Measurements from ENCODE around the gene RNU11. TPM values are rescaled to one million over a fixed set of nuclear protein-coding genes. Genes with fewer than 3 reads are reported as not detected.

Gene RNU11
- total and polyA plus RNA-seq, 2 of the 4 experiments (the other 2 are of a cell fraction) = not detected

DNA sequence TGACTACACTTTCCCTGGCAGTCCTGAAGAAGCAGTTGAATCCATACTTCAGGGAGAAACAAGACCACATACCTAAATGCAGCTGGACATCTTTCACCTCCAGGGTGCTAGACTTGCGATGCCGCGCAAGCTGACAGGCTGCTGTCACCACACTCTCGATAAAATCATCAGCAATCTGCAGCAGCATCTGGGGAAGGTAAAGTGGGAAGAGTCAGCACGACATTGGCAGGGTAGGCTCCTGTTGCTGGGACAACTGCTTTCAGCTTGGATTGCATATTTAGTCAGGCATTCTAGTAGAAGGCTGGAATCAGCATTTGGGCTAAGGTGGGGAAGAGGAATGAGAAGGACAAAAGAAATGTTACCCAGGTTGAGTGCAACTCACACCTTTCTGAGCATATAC is 35.2 kb upstream of the RNU11 start:
- Histone ChIP-seq H3K36me3 (ENCODE audit: control insufficient read depth, insufficient read depth, low read length) (peaks cover 36% of the 10 kb centered on the region), H3K9me3 (ENCODE audit: control insufficient read depth, insufficient read depth, low read length) (no peaks in the 10 kb centered on the region), H3K27ac (ENCODE audit: insufficient read depth, low read length) (no peak overlapping the region), H3K56ac (ENCODE audit: extremely low read depth, insufficient read depth, low read length) (no peak overlapping the region; the same call in 1 of the 2 replicates), H4K20me1 (ENCODE audit: insufficient read depth, low read length) (no peaks in the 10 kb centered on the region), H3K27me3 (ENCODE audit: control insufficient read depth, insufficient read depth, low read length) (no peaks in the 10 kb centered on the region), H3K4me3 (ENCODE audit: insufficient read depth, low read depth, low read length) (no peak overlapping the region), H2AFZ (replicated peaks; ENCODE audit: low read length, poor library complexity) (no peak overlapping the region), H2BK15ac (ENCODE audit: low read depth, low read length) (no peak overlapping the region), H3K4ac (ENCODE audit: low read depth, low read length) (no peak overlapping the region), H3K79me1 (ENCODE audit: low read depth in 1 of 2, low read length in 2 of 2) (no peaks in the 10 kb centered on the region), H2BK5ac (ENCODE audit: low read depth, low read length, poor library complexity, severe bottlenecking) (no peak overlapping the region), H4K5ac (ENCODE audit: low read depth, low read length) (no peak overlapping the region), H4K8ac (ENCODE audit: low read depth in 2 of 2, low read length in 2 of 2) (no peak overlapping the region), H3K18ac (ENCODE audit: low read depth, low read length) (no peak overlapping the region), H2AK9ac (replicated peaks; ENCODE audit: low read depth, low read length, poor library complexity) (no peak overlapping the region), H3K14ac (replicated peaks; ENCODE audit: low read depth, low read length) (no peak overlapping the region), H3K9me1 (ENCODE audit: insufficient read depth, low read length) (no peaks in the 10 kb centered on the region), H3K4me2 (ENCODE audit: low read depth, low read length) (no peak overlapping the region), H2BK20ac (ENCODE audit: low read depth, low read length) (no peak overlapping the region), H4K91ac (ENCODE audit: insufficient read depth, low read depth, low read length) (no peak overlapping the region), H3K9ac (ENCODE audit: low read depth, low read length) (no peak overlapping the region), H3K4me1 (ENCODE audit: control insufficient read depth, insufficient read depth, low read length) (no peaks in the 10 kb centered on the region), H3K23ac (ENCODE audit: low read depth, low read length) (no peak overlapping the region), H2BK120ac (ENCODE audit: low read depth, low read length) (no peak overlapping the region), H2AK5ac (ENCODE audit: low read depth, low read length) (no peak overlapping the region)
- in situ Hi-C loops (cut with MboI; ENCODE audit: low sequenced_read_pairs) = no loop called here
- WGBS, 2 experiments (ENCODE audit: extremely low coverage in 2 of 2, insufficient read length in 1 of 2) = 93% methylated on average over 4 of the region's 5 CpGs; no CpG with 5 or more reads in 1 of the 2 experiments
- DNase-seq (no peak), ATAC-seq (ENCODE audit: low read depth) (no peak)
- ChIA-PET POLR2A (ENCODE audit: unreplicated experiment) (no interaction called here), CTCF (no interaction called here)
- intact Hi-C loops (cut with micrococcal nuclease) = no loop called here
- TF ChIP-seq FOS (IDR thresholded peaks at IDR 0.05; ENCODE audit: low read depth, low read length) (no peak), MAFK (IDR thresholded peaks at IDR 0.05; ENCODE audit: low read depth, low read length) (no peak), MXI1 (IDR thresholded peaks at IDR 0.05; ENCODE audit: borderline replicate concordance, low read depth, low read length) (no peak)
- BruUV-seq (replicated peaks) = no TSS peak
- dilution Hi-C loops (cut with HindIII; ENCODE audit: low sequenced_read_pairs, unreplicated experiment) = no loop called here
